PFSK-1 (cell line): ENCODE results near the gene CSRP2.

ENCODE experiments used
- FOXP2 ChIP-seq: optimal IDR thresholded peaks from 2 replicates; pipeline ENCODE3; 2011; ENCODE audit warnings: borderline replicate concordance, control low read depth, inconsistent platforms; ENCODE audit not compliant: insufficient read depth; ENCODE audit errors: extremely low read length, extremely low read depth
- POLR2AphosphoS5 ChIP-seq: IDR thresholded peaks from 2 replicates; pipeline ENCODE4 v1.6.1; 2012; ENCODE audit warnings: low read depth, mild to moderate bottlenecking, control low read depth, low read length, moderate library complexity
- SIN3A ChIP-seq: IDR thresholded peaks from 2 replicates; pipeline ENCODE4 v1.6.1; 2012; ENCODE audit warnings: mild to moderate bottlenecking, low read length, moderate library complexity, borderline replicate concordance; ENCODE audit not compliant: insufficient read depth
- TAF1 ChIP-seq: IDR thresholded peaks from 2 replicates; pipeline ENCODE4 v1.6.1; 2012; ENCODE audit warnings: low read length, control low read depth, borderline replicate concordance; ENCODE audit not compliant: insufficient read depth
- TF ChIP-seq, protein P1 (sequence below), 2 experiments: IDR thresholded peaks; 2 replicates each; pipeline versions ENCODE4 v1.6.1 to v1.8.0; 2011 to 2012; ENCODE audit warnings: low read depth in 2 of 2, low read length in 2 of 2, control low read depth in 1 of 2, inconsistent platforms in 1 of 2, mild to moderate bottlenecking in 1 of 2, moderate library complexity in 1 of 2; ENCODE audit not compliant: insufficient read depth in 1 of 2

DNA sequence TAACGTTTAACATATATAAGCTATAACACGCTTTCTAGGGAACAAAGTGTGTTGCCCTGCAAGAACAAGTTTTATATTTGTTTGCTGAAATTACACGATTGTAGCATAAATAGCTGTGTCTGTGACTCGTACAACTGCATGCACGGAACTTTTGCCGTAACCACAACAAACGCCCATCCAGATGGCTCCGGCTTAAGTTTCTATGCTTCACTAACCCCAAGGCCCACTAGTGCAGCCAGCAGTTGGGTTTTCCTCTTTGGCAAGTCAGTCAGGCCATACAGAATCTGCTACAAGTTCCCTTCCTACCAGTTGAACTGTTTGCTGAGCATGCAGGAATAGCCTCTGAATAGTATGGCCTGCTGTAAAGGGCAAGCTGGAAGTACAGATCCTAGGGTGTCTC lies 12.1 kb downstream of the CSRP2 start:
- TF ChIP-seq POLR2AphosphoS5 (no peak), FOXP2 (no peak), SIN3A (no peak), TAF1 (no peak)
- TF ChIP-seq, protein P1, sequence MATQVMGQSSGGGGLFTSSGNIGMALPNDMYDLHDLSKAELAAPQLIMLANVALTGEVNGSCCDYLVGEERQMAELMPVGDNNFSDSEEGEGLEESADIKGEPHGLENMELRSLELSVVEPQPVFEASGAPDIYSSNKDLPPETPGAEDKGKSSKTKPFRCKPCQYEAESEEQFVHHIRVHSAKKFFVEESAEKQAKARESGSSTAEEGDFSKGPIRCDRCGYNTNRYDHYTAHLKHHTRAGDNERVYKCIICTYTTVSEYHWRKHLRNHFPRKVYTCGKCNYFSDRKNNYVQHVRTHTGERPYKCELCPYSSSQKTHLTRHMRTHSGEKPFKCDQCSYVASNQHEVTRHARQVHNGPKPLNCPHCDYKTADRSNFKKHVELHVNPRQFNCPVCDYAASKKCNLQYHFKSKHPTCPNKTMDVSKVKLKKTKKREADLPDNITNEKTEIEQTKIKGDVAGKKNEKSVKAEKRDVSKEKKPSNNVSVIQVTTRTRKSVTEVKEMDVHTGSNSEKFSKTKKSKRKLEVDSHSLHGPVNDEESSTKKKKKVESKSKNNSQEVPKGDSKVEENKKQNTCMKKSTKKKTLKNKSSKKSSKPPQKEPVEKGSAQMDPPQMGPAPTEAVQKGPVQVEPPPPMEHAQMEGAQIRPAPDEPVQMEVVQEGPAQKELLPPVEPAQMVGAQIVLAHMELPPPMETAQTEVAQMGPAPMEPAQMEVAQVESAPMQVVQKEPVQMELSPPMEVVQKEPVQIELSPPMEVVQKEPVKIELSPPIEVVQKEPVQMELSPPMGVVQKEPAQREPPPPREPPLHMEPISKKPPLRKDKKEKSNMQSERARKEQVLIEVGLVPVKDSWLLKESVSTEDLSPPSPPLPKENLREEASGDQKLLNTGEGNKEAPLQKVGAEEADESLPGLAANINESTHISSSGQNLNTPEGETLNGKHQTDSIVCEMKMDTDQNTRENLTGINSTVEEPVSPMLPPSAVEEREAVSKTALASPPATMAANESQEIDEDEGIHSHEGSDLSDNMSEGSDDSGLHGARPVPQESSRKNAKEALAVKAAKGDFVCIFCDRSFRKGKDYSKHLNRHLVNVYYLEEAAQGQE (IDR thresholded peaks at IDR 0.05; ENCODE audit: insufficient read depth in 1 of 2, low read depth in 2 of 2, low read length in 2 of 2): no peak
